Lower lobe of right lung (tissue), 2 donors: Measurements from ENCODE around the gene ZNF747. TPM values are rescaled to one million over a fixed set of nuclear protein-coding genes. Genes with fewer than 3 reads are reported as not detected.
A peak's percentile ranks its signal among the peaks of the same experiment; 100 is the strongest.

ENCODE experiments used
- ATAC-seq, 2 donors: fragments of 200-7000 bp; cut with Tn5 transposase; one replicate each; pipeline ENCODE4 v1.9.1; 2020 to 2022; ENCODE audit warnings: mild to moderate bottlenecking in 2 of 2, moderate library complexity in 2 of 2
- DNase-seq: peaks from one replicate; pipeline ENCODE4 v3.0.0-alpha.2; 2020
- H3K27ac ChIP-seq: fragments of 200-600 bp; one replicate; pipeline ENCODE4 v1.8.0; 2022
- H3K27me3 ChIP-seq: fragments of 200-600 bp; one replicate; pipeline ENCODE4 v1.8.0; 2022; ENCODE audit warnings: low read depth
- H3K36me3 ChIP-seq: fragments of 200-600 bp; one replicate; pipeline ENCODE4 v1.8.0; 2022; ENCODE audit warnings: mild to moderate bottlenecking
- H3K4me1 ChIP-seq: fragments of 200-600 bp; one replicate; pipeline ENCODE4 v1.8.0; 2022
- H3K4me3 ChIP-seq: fragments of 200-600 bp; one replicate; pipeline ENCODE4 v1.8.0; 2022; ENCODE audit warnings: mild to moderate bottlenecking
- H3K9me3 ChIP-seq: fragments of 200-600 bp; one replicate; pipeline ENCODE4 v1.8.0; 2022
- intact Hi-C: fragments of 100-400 bp; cut with DNase I; formaldehyde crosslinking; loops from one replicate; pipeline ENCODE4 v1.11.0; 2022
- long read RNA-seq: library from polyadenylated mRNA; unstranded; transcript quantifications from one replicate; pipeline ENCODE4 v2.0.0, GENCODE V29; 2021
- total RNA-seq: library from RNA; stranded (reverse); fragmentation: NEBNext Ultra II Directional; extraction: Animal tissue kit (Norgen Biotek cat#: 25700); gene quantifications from one replicate; pipeline ENCODE4 v1.2.1, GENCODE V29; 2021
- TF ChIP-seq, protein P1 (sequence below): fragments of 200-600 bp; IDR thresholded peaks from one replicate; pipeline ENCODE4 v1.8.0; 2022; ENCODE audit warnings: antibody characterized with exemption, mild to moderate bottlenecking
- donor health status: DM: no; HTN: yes; CAD: no; lungs with severe emphysema.

The ZNF747 gene
- total RNA-seq = 9.3 TPM
- long read RNA-seq, transcript ZNF747-203 (3 exons, 1,511 nt) = major isoform, 7 of 23 reads
- long read RNA-seq, transcript ZNF747-202 (2 exons, 3,504 nt) = minor isoform, 5 of 23 reads
- long read RNA-seq, partial matches to known transcripts = 0 of 23 reads
- long read RNA-seq, other reads (novel, unspliced or antisense) = 7 of 23 reads

GRCh38 chr16:30534368-30535105, at the start of gene ZNF747:
ZNF747 (minus strand) TSS chr16:30534858; CDS start chr16:30534679, 179 bp downstream.
- H3K9me3 ChIP-seq = no peaks in the 10 kb centered on the region
- ATAC-seq (peak; percentile 94 to 96), DNase-seq (peak; percentile 94)
- H3K4me1 ChIP-seq = peaks cover 27% of the 10 kb centered on the region
- H3K27me3 ChIP-seq = no peaks in the 10 kb centered on the region
- H3K27ac ChIP-seq = peak within 1 kb of the TSS; percentile 95
- H3K36me3 ChIP-seq = peaks cover 26% of the 10 kb centered on the region
- peak within 1 kb of the TSS; percentile 84 for H3K4me3 ChIP-seq
- TF ChIP-seq, protein P1, sequence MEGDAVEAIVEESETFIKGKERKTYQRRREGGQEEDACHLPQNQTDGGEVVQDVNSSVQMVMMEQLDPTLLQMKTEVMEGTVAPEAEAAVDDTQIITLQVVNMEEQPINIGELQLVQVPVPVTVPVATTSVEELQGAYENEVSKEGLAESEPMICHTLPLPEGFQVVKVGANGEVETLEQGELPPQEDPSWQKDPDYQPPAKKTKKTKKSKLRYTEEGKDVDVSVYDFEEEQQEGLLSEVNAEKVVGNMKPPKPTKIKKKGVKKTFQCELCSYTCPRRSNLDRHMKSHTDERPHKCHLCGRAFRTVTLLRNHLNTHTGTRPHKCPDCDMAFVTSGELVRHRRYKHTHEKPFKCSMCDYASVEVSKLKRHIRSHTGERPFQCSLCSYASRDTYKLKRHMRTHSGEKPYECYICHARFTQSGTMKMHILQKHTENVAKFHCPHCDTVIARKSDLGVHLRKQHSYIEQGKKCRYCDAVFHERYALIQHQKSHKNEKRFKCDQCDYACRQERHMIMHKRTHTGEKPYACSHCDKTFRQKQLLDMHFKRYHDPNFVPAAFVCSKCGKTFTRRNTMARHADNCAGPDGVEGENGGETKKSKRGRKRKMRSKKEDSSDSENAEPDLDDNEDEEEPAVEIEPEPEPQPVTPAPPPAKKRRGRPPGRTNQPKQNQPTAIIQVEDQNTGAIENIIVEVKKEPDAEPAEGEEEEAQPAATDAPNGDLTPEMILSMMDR = no peak
- intact Hi-C loops = no loop called here

- H3K27ac ChIP-seq = no peak overlapping the region
- DNase-seq = no peak
- H3K4me1 ChIP-seq = peaks cover 16% of the 10 kb centered on the region
- intact Hi-C loops = no loop called here
- peaks cover 40% of the 10 kb centered on the region for H3K36me3 ChIP-seq
- H3K9me3 ChIP-seq = no peaks in the 10 kb centered on the region
- no peaks in the 10 kb centered on the region for H3K27me3 ChIP-seq
- TF ChIP-seq, protein P1 = no peak
- no peak overlapping the region for H3K4me3 ChIP-seq
- no peak for ATAC-seq
Measured at GRCh38 chr16:30582611-30583340, 48.1 kb upstream of the ZNF747 start.

DNA sequence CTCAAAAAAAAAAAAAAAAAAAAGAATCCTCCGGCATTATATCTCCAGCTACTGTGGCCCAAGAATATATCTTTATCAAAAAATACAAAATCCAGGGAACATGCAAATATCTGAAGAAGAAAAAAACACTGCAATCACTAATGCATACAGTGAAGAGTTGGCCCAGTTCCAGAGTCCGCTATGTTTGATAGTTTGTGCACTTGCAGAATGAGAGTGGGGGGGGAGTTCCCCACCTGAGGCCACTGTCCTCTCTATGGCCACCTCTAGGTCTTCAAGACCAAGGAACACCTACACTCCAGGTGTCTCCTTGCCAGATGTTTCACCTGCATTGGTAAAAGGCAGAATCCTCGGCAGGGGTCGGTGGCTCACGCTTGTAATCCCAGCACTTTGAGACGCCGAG, 46.8 kb upstream of the ZNF747 start:
- Histone ChIP-seq H3K4me3 (no peak overlapping the region), H3K27ac (no peak overlapping the region), H3K9me3 (no peaks in the 10 kb centered on the region), H3K4me1 (peaks cover 16% of the 10 kb centered on the region), H3K36me3 (peaks cover 40% of the 10 kb centered on the region), H3K27me3 (no peaks in the 10 kb centered on the region)
- intact Hi-C loops = no loop called here
- DNase-seq (no peak), ATAC-seq (no peak)
- TF ChIP-seq, protein P1 = no peak

DNA sequence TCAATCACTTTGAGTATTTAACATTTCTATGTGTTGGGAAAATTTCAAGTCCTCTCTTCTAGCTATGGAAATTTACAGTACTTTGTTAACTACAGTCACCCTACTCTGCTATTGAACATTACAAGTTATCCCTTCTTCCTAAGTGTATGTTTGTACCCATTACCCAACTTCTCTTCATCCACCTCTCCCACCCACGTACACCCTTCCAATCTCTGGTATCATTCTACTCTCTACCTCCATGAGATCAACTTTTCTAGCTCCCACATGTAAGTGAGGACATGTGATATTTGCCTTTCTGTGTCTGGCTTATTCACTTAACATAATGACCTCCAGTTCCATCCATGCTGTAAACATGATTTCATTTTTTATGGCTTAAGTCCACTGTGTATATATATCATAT, 40.0 kb upstream of the ZNF747 start:
- H3K4me3 ChIP-seq = no peak overlapping the region
- peaks cover 8% of the 10 kb centered on the region for H3K36me3 ChIP-seq
- peaks cover 23% of the 10 kb centered on the region for H3K4me1 ChIP-seq
- H3K27ac ChIP-seq = no peak overlapping the region
- intact Hi-C loops = no loop called here
- no peaks in the 10 kb centered on the region for H3K27me3 ChIP-seq
- no peaks in the 10 kb centered on the region for H3K9me3 ChIP-seq
- DNase-seq = no peak
- ATAC-seq = no peak
- TF ChIP-seq, protein P1 = no peak

- intact Hi-C loops = no loop called here
- H3K4me3 ChIP-seq = peak within 1 kb of the TSS; percentile 89
- peaks cover 27% of the 10 kb centered on the region for H3K4me1 ChIP-seq
- ATAC-seq (peak; percentile 94 to 96), DNase-seq (peak; percentile 95)
- H3K9me3 ChIP-seq = no peaks in the 10 kb centered on the region
- no peaks in the 10 kb centered on the region for H3K36me3 ChIP-seq
- peak within 1 kb of the TSS; percentile 98 for H3K27ac ChIP-seq
- TF ChIP-seq, protein P1 = no peak
- no peaks in the 10 kb centered on the region for H3K27me3 ChIP-seq
Measured at GRCh38 chr16:30571445-30572322, 37.0 kb upstream of the ZNF747 start, which contains the start of gene ZNF688. ZNF688 (minus strand) TSS chr16:30571714; CDS start chr16:30571629, 85 bp downstream.
